Stimulated activated CD4-positive, alpha-beta T cell treated with anti-CD3 and anti-CD28 coated beads, Interleukin-12 subunit alpha, Interleukin-12 subunit beta, amount 100 ng/mL, for 4 hours (primary cell): ENCODE data around the gene SBNO2.
"Not testable (repeated sequence)": the region's sequence is repeated elsewhere in the genome, so short reads cannot be mapped to it uniquely, and the experiment has no call there.

ENCODE experiments used
- DNase-seq: peaks from one replicate; pipeline ENCODE4 v3.0.0-alpha.2; 2020

The SBNO2 gene

GRCh38 chr19:1132552-1133383 is 41.3 kb downstream of the SBNO2 start:
- no peak for DNase-seq

DNA sequence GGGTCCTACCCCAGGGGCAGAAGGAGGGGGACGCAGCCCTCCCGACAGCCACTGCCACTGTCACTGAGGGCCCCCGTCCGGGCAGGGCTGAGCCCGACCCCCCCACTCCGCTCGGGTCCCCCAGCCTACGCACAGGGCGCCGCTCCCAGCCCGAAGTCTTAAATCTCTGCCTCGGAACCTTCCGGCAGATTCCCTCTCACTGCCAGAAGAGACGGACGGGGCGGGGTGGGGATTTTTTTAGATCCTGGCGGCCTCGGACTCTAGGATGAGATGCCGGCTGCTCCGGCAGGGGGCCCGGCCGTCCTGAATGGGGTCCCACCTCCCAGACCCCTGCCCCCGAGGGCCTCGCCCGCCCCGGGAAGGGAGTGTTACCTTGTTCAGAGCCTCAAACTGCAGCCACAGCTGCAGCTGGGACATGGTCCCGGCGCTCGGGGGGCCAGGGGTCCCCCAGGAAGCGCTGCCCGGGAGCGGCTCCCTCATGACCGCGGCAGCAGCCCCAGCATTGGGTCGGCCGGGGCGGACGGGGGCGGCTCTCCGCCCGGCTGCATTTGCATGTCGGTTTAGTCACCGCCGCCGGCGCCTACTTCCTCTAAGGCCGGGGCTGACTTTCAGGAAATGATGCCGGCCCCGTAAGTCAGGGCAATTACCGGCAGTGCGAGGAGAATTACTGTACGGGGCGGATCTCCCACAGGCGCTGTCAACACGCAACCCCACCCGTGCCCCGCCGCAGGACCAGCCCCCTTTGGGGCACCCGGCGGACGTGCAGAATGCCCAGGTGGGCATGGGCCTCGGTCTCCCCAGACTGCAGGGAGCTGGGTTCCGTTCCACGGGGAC is 42.1 kb downstream of the SBNO2 start:
- DNase-seq = peak; percentile 86

DNA sequence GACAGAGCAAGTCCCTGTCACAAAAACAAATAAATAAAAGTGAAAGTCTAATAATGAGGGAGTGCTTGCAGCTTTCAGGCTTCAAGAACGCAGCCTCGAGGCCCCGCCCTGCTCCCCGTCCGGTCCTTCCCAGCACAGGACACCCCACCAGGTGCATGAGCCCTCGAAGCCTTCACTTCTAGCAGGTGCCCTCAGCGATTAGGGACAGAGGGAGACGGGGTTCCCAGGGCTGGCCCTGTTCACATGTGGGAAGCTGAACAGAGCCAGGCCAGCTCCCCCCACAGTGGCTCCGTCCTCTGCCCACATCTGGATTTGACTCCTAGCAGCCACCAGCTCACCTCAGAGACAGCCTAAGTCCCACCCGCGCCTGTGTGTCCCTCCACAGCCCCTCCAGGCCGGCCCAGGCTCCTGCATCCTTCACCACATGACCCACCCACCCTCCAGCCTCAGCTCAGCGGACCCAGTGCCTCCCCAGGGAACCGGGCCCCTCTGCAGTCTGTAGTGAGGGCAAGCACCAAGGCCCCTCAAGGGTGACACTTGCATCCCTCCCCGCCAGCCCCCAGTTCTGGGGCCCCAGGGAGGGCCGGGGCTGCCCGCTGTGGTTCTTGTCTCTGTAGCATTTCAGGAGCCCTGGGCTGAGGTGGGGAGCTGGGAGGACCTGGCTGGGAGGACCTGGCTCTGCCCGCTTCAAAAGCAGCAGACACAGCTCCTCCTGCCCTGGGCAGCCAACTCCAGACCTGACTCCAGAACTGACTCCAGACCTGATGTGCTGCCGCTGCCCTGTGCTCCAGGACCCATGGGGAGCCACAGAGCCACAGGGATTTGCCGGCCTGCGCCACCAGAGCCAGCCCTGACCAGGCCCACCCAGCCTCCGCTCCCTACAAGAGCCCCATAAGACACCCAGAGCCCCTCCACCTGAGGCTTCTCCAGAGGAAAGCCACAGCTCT is 43.0 kb downstream of the SBNO2 start:
- peak; percentile 49 for DNase-seq

- DNase-seq = no peak
Measured at GRCh38 chr19:1129535-1129934, 44.5 kb downstream of the SBNO2 start.

DNA sequence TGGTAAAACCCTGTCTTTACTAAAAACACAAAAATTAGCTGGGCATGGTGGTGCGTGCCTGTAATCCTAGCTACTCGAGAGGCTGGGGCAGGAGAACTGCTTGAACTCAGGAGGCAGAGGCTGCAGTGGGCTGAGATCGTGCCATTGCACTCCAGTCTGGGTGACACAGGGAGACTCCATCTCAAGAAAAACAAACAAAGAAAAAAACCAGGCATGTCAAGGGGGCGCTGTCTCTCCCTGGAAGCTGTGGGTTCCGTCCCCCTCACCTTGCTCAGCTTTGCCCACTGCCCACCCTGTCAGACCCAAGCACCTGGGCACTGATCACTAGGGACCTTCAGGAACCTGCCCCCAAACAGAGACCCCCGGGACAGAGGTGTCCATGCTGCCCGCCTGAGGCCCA is 45.0 kb downstream of the SBNO2 start:
- not testable (repeated sequence) for DNase-seq

DNA sequence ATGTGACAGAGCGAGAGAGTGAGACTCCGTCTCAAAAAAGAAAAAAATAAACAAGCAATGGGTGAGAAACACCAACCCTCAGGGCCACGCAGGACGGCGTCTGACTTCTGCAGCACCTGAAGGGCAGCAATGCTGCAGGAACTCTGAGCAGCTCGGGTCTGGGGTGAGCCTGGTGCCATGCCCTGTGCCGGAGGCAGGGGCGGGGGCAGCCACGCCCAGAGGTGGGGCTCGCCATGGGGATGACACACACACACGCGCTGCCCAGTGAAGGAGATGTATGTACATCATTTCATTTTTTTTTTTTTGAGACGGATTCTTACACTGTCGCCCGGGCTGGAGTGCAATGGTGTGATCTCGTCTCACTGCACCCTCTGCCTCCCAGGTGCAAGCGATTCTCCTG is 46.0 kb downstream of the SBNO2 start:
- no peak for DNase-seq

DNA sequence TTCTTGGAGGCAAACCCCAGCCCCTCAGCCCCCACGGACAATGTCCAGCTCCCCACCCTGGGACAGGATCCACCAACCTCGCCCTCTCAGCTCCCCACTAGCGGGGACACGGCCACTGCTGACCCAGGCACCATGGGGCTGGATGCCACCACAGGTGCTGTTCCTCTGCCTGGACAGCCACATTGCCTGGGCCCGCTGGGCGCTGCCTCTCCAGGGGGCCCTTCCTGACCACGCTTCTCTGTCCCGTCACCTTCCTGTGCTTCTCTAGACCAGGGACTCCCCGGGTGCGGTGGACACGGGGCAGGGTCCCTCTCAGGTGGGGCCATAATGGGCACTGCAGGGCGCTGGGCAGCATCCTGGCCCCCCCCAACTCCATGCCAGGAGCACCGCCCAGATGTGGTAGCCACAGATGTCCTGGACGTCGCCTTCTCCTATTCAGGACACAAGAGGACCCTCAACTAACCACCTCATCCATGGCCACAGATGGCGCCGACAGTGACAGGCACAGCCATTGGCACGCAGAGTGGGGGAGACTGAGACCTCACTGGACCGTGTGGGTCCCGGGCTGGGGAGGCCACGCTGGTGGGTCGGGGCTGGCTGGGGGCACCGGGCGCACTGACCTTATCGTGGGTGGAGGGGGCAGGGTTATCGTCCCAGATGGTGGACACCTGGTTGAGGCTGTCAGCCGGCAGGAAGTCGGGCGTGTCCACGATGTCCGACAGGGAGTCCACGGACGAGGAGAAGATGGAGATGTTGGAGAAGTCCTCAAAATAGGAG is 46.9 kb downstream of the SBNO2 start:
- DNase-seq = no peak

DNA sequence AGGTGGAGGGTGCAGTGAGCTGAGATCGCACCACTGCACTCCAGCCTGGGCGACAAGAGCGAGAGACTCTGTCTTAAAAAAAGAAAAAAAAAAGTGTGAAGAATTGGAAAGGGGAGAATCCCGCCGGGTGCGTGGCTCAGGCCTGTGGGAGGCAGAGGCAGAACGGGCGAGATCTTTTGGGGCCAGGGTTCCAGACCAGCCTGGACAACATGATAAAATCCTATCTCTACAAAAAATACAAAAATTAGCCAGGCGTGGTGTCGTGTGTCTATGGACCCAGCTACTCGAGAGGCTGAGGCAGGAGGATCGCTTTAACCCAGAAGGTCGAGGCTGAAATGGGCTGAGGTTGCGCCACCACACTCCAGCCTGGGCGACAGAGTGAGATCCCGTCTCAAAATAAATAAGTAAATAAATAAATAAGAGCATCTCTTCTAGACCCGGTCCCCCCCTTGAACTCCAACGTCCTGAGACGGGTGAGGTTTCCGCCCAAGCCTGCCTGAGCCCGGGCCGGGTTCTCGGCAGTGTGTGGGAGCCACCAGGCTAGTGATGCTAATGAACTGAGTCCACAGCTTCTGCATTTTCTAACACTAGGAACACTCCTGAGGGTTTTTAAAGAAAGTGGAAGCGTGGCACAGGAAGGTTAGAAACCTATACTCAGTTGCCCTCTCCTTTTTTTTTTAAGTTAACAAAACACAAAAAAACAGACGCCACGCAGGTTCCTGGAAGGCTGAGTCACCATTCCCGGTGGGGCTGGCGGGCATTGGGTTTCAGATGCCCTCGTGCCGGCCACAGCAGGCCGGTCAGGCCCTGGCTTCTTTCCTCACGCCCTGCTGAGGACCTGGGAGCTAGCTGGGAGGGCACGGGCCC is 48.2 kb downstream of the SBNO2 start:
- no peak for DNase-seq

DNA sequence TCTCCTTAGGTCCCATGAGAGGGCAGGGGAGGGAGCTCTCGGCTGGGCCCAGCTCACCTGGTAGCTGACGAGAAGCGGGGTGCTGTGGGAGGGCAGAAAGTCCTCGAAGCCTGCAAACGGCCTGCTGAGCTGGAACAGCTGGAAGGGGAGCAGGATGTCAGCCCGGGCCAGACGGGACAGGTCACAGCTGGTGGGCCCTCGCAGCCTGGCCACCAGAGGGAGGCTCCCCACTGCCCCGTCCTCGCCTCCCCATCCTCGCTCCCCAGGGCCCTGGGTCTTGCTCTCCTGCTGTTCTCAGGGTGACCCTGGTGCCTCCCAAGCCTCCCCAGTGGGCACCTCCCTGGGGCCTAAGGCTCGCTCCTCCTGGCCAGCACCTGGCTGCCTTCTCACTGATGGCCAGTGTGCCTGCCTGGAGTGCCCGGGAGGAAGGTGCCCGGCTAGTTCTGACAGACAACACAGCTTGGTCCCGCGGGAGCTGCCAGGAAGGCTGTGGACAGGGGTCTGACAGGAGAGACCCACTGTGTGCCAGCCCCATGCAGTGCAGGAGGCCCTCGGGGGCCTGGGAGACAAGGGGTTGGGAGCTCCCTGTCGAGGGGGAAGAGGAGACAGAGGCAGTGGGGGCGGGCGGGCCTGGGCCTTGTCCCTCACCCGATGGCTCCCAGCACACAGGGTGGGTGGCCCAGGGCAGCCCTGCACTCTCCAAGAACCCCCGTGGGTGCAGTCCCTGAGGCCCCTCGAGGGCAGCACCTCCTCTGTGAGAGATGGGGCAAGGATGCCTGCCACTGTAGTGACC is 50.0 kb downstream of the SBNO2 start:
- DNase-seq = no peak

DNA sequence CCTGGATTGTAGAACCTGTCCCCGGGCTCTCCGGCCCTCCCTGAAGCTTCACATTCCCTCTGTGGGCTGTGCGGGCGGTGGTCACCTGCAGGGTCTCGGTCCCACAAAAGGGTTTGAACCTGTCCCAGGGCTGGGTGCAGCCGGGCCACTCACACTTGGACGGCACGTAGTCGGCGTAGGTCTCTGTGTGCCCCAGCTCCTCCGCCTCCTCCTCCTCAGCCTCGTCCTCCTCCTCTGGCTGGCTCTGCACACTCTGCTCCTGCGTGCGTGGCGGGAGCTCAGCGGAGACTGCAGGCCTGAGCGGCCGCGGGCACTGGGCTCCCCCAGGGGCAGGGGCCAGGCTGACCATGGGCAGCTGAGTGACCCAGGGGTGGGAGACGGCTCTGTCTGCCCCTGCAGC is 50.7 kb downstream of the SBNO2 start:
- no peak for DNase-seq

- peak; percentile 43 for DNase-seq
Measured at GRCh38 chr19:1122972-1123363, 51.1 kb downstream of the SBNO2 start.

GRCh38 chr19:1122021-1122971 is 51.8 kb downstream of the SBNO2 start:
- DNase-seq = no peak

- no peak for DNase-seq
Measured at GRCh38 chr19:1121395-1121794, 52.7 kb downstream of the SBNO2 start.

- no peak for DNase-seq
Measured at GRCh38 chr19:1119475-1120217, 54.4 kb downstream of the SBNO2 start.

DNA sequence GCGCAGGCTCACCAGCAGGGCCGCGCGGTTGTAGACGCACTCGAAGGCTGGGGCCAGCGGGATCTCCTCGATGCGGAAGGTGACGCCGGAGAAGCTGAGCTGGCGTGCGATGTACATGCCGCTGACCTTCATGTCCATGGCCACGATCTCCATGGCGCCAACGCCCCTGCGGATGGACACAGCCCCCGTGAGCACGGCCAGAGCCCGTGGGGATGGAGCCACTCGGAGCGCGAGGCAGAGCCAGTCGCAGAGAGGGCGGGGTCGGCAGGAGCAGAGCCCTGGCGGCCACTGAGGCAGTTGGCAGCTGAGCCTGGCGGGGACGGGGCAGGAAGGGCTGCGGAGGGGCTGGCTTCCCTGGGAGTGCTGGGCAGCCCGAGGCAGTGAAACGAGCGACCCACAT is 55.1 kb downstream of the SBNO2 start:
- no peak for DNase-seq

GRCh38 chr19:1117654-1118053 is 56.4 kb downstream of the SBNO2 start:
- no peak for DNase-seq

DNA sequence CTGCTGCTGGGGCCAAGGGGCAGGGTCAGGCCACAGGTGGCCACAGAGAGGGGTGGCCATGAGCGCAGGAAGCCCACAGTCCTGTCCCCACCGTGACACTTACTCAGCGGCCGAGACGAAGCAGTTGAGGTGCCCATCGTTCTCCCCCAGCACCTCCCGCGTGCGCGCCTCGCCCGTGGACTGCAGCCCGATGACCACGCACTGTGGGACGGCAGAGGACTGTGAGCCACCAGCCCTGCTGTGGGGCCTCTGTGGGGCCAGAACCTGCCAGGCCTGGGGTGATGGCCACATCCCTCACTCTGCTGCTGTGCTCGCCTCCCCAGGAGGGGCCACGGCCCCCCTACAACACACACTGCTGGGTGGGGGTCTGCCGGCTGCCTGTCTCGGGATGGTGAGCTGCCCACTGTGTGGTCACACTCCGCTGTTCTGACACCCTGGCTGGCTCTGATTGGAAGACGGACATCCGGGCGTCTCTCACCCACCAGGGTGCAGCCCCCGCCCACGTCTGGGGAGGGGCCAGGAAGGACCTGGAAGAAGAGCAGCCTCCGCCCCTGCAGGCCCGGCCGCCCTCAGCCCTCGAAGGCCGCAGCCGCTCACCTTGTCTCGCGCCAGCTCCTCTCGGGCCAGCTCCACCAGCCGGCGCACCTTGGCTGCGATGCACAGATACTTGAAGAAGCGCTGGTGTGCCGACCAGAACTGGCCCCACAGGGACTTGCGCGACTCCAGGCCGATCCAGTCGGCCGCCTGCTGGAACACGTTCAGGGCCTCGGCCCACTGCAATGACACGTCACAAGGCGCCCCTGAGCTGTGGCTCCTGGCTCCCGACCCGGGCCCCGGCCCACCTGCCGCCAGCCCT is 57.1 kb downstream of the SBNO2 start:
- no peak for DNase-seq
